Loucy (cell line): Measurements from ENCODE around the gene SYCE1.
"Not testable (repeated sequence)": the region's sequence is repeated elsewhere in the genome, so short reads cannot be mapped to it uniquely, and the experiment has no call there.

Experiments
- H2AFZ ChIP-seq: fragments of 200-600 bp; sonication (generic); 2 replicates; pipeline ENCODE4 v1.6.0; 2016; ENCODE audit warnings: antibody characterized with exemption, mild to moderate bottlenecking, low read length, moderate library complexity
- H3F3A ChIP-seq: fragments of 200-600 bp; 2 replicates; pipeline ENCODE4 v1.6.0; 2016; ENCODE audit warnings: antibody characterized with exemption, low read depth, mild to moderate bottlenecking
- H3K27me3 ChIP-seq: fragments of 200-600 bp; sonication (generic); 2 replicates; pipeline ENCODE4 v1.6.1; 2014; ENCODE audit warnings: low read length, mild to moderate bottlenecking; ENCODE audit not compliant: insufficient read depth, poor library complexity, severe bottlenecking
- H3K36me3 ChIP-seq: fragments of 200-600 bp; sonication (generic); 2 replicates; pipeline ENCODE4 v1.6.1; 2016; ENCODE audit warnings: low read length; ENCODE audit not compliant: insufficient read depth
- H3K4me1 ChIP-seq: fragments of 200-600 bp; sonication (generic); 2 replicates; pipeline ENCODE4 v1.5.1; 2014; ENCODE audit warnings: low read length, mild to moderate bottlenecking; ENCODE audit not compliant: insufficient read depth, poor library complexity, severe bottlenecking
- H3K4me2 ChIP-seq: fragments of 200-600 bp; sonication (generic); 2 replicates; pipeline ENCODE4 v1.6.0; 2014; ENCODE audit warnings: antibody characterized with exemption, low read length, low read depth, mild to moderate bottlenecking; ENCODE audit not compliant: poor library complexity, severe bottlenecking
- H3K4me3 ChIP-seq: fragments of 200-600 bp; sonication (generic); 2 replicates; pipeline ENCODE4 v1.5.1; 2014; ENCODE audit warnings: low read length, mild to moderate bottlenecking, mixed read lengths; ENCODE audit not compliant: poor library complexity, severe bottlenecking
- H3K79me2 ChIP-seq: fragments of 200-600 bp; sonication (generic); 2 replicates; pipeline ENCODE4 v1.6.1; 2014; ENCODE audit warnings: low read length; ENCODE audit not compliant: insufficient read depth
- H3K9ac ChIP-seq: fragments of 200-600 bp; sonication (generic); 2 replicates; pipeline ENCODE4 v1.6.0; 2014; ENCODE audit warnings: mild to moderate bottlenecking, low read depth, low read length, moderate library complexity; ENCODE audit not compliant: poor library complexity, severe bottlenecking
- H3K9me2 ChIP-seq: fragments of 200-600 bp; sonication (generic); replicated peaks from 2 replicates; pipeline ENCODE4 v1.6.1; 2016; ENCODE audit warnings: low read depth, low read length, mixed read lengths
- H3K9me3 ChIP-seq: fragments of 200-600 bp; sonication (generic); 2 replicates; pipeline ENCODE4 v1.6.1; 2014; ENCODE audit warnings: mild to moderate bottlenecking, antibody characterized with exemption, low read length, low read depth; ENCODE audit not compliant: insufficient read depth
- H4K20me1 ChIP-seq: fragments of 200-600 bp; sonication (generic); 2 replicates; pipeline ENCODE4 v1.6.0; 2014; ENCODE audit warnings: antibody characterized with exemption, low read length, mild to moderate bottlenecking; ENCODE audit not compliant: insufficient read depth, poor library complexity, severe bottlenecking
- CTCF ChIP-seq: fragments of 200-600 bp; sonication (generic); conservative IDR thresholded peaks from 2 replicates; pipeline ENCODE4 v1.5.1; 2014; ENCODE audit warnings: mild to moderate bottlenecking, antibody characterized with exemption, low read length
- EZH2phosphoT487 ChIP-seq: fragments of 200-600 bp; IDR thresholded peaks from 2 replicates; pipeline ENCODE4 v1.6.1; 2018; ENCODE audit warnings: antibody characterized with exemption, mild to moderate bottlenecking, moderate library complexity, borderline replicate concordance

Gene SYCE1

GRCh38 chr10:133592716-133593115 lies 27.3 kb upstream of the SYCE1 start:
- Histone ChIP-seq H3K4me3 (no peak overlapping the region), H2AFZ (no peak overlapping the region), H3K36me3 (no peaks in the 10 kb centered on the region), H3K9me2 (no peaks in the 10 kb centered on the region), H3F3A (no peaks in the 10 kb centered on the region), H3K9ac (no peak overlapping the region), H3K9me3 (peaks cover 9% of the 10 kb centered on the region; the same call in 1 of the 2 replicates), H3K79me2 (no peaks in the 10 kb centered on the region), H3K27me3 (no peaks in the 10 kb centered on the region), H3K4me2 (no peak overlapping the region), H4K20me1 (no peaks in the 10 kb centered on the region), H3K4me1 (no peaks in the 10 kb centered on the region)
- TF ChIP-seq CTCF (no peak), EZH2phosphoT487 (no peak)

GRCh38 chr10:133590970-133591359 lies 25.6 kb upstream of the SYCE1 start:
- Histone ChIP-seq H3K36me3 (no peaks in the 10 kb centered on the region), H3K9me3 (peaks cover 5% of the 10 kb centered on the region; the same call in 1 of the 2 replicates), H2AFZ (no peak overlapping the region), H3K27me3 (no peaks in the 10 kb centered on the region), H3K4me3 (no peak overlapping the region), H3K4me1 (no peaks in the 10 kb centered on the region), H3K4me2 (no peak overlapping the region), H3K79me2 (no peaks in the 10 kb centered on the region), H3K9me2 (no peaks in the 10 kb centered on the region), H4K20me1 (no peaks in the 10 kb centered on the region), H3K9ac (no peak overlapping the region), H3F3A (no peaks in the 10 kb centered on the region)
- TF ChIP-seq EZH2phosphoT487 (no peak), CTCF (no peak)

GRCh38 chr10:133590226-133590969 lies 25.0 kb upstream of the SYCE1 start:
- TF ChIP-seq CTCF (no peak), EZH2phosphoT487 (no peak)
- Histone ChIP-seq H3K9me2 (no peaks in the 10 kb centered on the region), H2AFZ (no peak overlapping the region), H3K4me1 (no peaks in the 10 kb centered on the region), H3K36me3 (no peaks in the 10 kb centered on the region), H3K4me3 (no peak overlapping the region), H3K27me3 (no peaks in the 10 kb centered on the region), H3K4me2 (no peak overlapping the region), H3K79me2 (no peaks in the 10 kb centered on the region), H3K9me3 (peaks cover 5% of the 10 kb centered on the region; the same call in 1 of the 2 replicates), H4K20me1 (no peaks in the 10 kb centered on the region), H3F3A (no peaks in the 10 kb centered on the region), H3K9ac (no peak overlapping the region)

GRCh38 chr10:133577037-133577436 lies 11.7 kb upstream of the SYCE1 start:
- H4K20me1 ChIP-seq, H3F3A ChIP-seq, H3K4me3 ChIP-seq, H3K79me2 ChIP-seq, H3K36me3 ChIP-seq, H3K4me2 ChIP-seq, H3K27me3 ChIP-seq, H3K4me1 ChIP-seq, H2AFZ ChIP-seq, H3K9ac ChIP-seq, H3K9me2 ChIP-seq: not testable (repeated sequence)
- peaks cover 14% of the 10 kb centered on the region for H3K9me3 ChIP-seq

GRCh38 chr10:133573460-133573859 lies 8.1 kb upstream of the SYCE1 start:
- H3F3A ChIP-seq, H3K4me3 ChIP-seq, H3K9ac ChIP-seq, H4K20me1 ChIP-seq, H3K36me3 ChIP-seq, H3K79me2 ChIP-seq, H3K4me2 ChIP-seq, H3K27me3 ChIP-seq, H3K9me2 ChIP-seq, H3K4me1 ChIP-seq, H2AFZ ChIP-seq: not testable (repeated sequence)
- peaks cover 14% of the 10 kb centered on the region for H3K9me3 ChIP-seq
